GM10248 (cell line): Measurements from ENCODE around the gene NDST1.

ENCODE experiments used
- CTCF ChIA-PET: fragments of 300-600 bp; sonication (Branson Sonifier 250); formaldehyde crosslinking; extraction: SDS; loops from one replicate; lab custom pipeline; 2021; ENCODE audit warnings: antibody characterized with exemption; lab: Yijun Ruan, JAX
- POLR2A ChIA-PET: fragments of 350-650 bp; sonication (Branson Sonifier 250); formaldehyde crosslinking; extraction: SDS; loops from one replicate; lab custom pipeline; 2020; ENCODE audit warnings: antibody characterized with exemption; lab: Yijun Ruan, JAX
- DNase-seq: peaks from one replicate; pipeline ENCODE4 v3.0.0; 2012; ENCODE audit errors: extremely low spot score
- CTCF ChIP-seq: IDR thresholded peaks from 2 replicates; pipeline ENCODE4 v1.5.1; 2012; ENCODE audit warnings: mild to moderate bottlenecking, low read depth; ENCODE audit errors: extremely low read depth, missing control alignments, control extremely low read depth

NDST1 gene

GRCh38 chr5:150500328-150500841, 7.5 kb upstream of the NDST1 start:
- DNase-seq: no peak
- ChIA-PET CTCF (interaction anchor here (0.6 to 6.6 kb wide), 8 partner anchors 9 to 145 kb away, joined by 3 to 26 read pairs (median 8); no protein-coding TSS in a partner anchor), POLR2A (interaction anchor here (0.5 kb wide), 1 partner anchor 45 kb away, joined by 7 read pairs; no protein-coding TSS in a partner anchor)
- no peak for TF ChIP-seq CTCF

GRCh38 chr5:150500905-150501304, 7.0 kb upstream of the NDST1 start:
- TF ChIP-seq CTCF: no peak
- POLR2A ChIA-PET: interaction anchor here (0.5 kb wide), 1 partner anchor 45 kb away, joined by 7 read pairs; no protein-coding TSS in a partner anchor
- DNase-seq: no peak
- CTCF ChIA-PET: interaction anchor here (1.4 to 6.6 kb wide), 5 partner anchors 9 to 44 kb away, joined by 4 to 26 read pairs (median 8); no protein-coding TSS in a partner anchor

- ChIA-PET CTCF (interaction anchor here (2.7 to 6.6 kb wide), 2 partner anchors 11 to 43 kb away, joined by 11 to 26 read pairs; no protein-coding TSS in a partner anchor), POLR2A (no interaction called here)
- no peak for DNase-seq
- TF ChIP-seq CTCF: no peak
These were observed 5.8 kb upstream of the NDST1 start for GRCh38 chr5:150502106-150502505.

GRCh38 chr5:150502847-150503246, 5.1 kb upstream of the NDST1 start:
- ChIA-PET CTCF (interaction anchor here (1.0 to 2.7 kb wide), 2 partner anchors 9 to 11 kb away, joined by 3 to 11 read pairs; no protein-coding TSS in a partner anchor), POLR2A (no interaction called here)

GRCh38 chr5:150503386-150503785, 4.5 kb upstream of the NDST1 start:
- ChIA-PET POLR2A (no interaction called here), CTCF (interaction anchor here (1.0 to 2.7 kb wide), 3 partner anchors 9 to 53 kb away, joined by 3 to 11 read pairs (median 7); partner anchors contain the start of gene RPS14)
- TF ChIP-seq CTCF: no peak
- DNase-seq: no peak

More at GRCh38 chr5:150502847-150503246, 5.1 kb upstream of the NDST1 start:
- DNase-seq: no peak
- TF ChIP-seq CTCF: no peak

- POLR2A ChIA-PET: no interaction called here
These were observed 3.8 kb upstream of the NDST1 start for GRCh38 chr5:150503977-150504620.

More at GRCh38 chr5:150503977-150504620, 3.8 kb upstream of the NDST1 start:
- CTCF ChIA-PET: interaction anchor here (0.6 to 2.1 kb wide), 5 partner anchors 9 to 54 kb away, joined by 3 to 8 read pairs (median 7); partner anchors contain the start of gene RPS14
- TF ChIP-seq CTCF: no peak
- no peak for DNase-seq
